ENCODE results near the gene TTC38.

Gene TTC38

DNA sequence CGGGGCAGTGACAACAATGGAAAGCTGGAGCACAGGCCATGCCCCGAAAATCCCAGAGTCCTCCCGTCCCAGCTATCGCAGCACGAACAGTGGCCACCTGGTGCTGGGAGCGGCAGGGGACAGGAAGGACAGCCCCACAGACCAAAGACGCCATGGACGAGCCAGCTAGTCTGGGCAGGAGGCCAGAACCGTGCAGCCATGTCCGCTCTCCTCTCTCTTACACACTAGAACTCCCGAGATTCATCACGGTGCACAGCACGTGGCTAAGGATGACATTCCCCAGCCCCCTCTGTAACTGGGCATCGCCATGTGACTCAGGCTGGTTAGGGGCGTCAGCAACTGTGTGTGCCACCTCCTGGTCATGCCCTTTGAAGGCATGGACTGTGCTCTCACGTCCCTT is 22.3 kb upstream of the TTC38 start:
- H3K9me3 ChIP-seq (ENCODE audit: insufficient read depth, low read length): no peaks in the 10 kb centered on the region
- no peak overlapping the region for H3K9ac ChIP-seq (ENCODE audit: low read length)
- H4K20me1 ChIP-seq (ENCODE audit: insufficient read depth, low read length): no peaks in the 10 kb centered on the region
- no peak overlapping the region for H3K27ac ChIP-seq (ENCODE audit: low read length)
- no peak for TF ChIP-seq EZH2phosphoT487 (IDR thresholded peaks at IDR 0.05; ENCODE audit: low read depth)
- TF ChIP-seq, protein P1, sequence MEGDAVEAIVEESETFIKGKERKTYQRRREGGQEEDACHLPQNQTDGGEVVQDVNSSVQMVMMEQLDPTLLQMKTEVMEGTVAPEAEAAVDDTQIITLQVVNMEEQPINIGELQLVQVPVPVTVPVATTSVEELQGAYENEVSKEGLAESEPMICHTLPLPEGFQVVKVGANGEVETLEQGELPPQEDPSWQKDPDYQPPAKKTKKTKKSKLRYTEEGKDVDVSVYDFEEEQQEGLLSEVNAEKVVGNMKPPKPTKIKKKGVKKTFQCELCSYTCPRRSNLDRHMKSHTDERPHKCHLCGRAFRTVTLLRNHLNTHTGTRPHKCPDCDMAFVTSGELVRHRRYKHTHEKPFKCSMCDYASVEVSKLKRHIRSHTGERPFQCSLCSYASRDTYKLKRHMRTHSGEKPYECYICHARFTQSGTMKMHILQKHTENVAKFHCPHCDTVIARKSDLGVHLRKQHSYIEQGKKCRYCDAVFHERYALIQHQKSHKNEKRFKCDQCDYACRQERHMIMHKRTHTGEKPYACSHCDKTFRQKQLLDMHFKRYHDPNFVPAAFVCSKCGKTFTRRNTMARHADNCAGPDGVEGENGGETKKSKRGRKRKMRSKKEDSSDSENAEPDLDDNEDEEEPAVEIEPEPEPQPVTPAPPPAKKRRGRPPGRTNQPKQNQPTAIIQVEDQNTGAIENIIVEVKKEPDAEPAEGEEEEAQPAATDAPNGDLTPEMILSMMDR (IDR thresholded peaks at IDR 0.05; ENCODE audit: low read depth, low read length): no peak
- H3K27me3 ChIP-seq (ENCODE audit: low read depth, low read length): no peaks in the 10 kb centered on the region
- no peak overlapping the region for H3K4me2 ChIP-seq (ENCODE audit: low read length)
- no peak overlapping the region for H2AFZ ChIP-seq (ENCODE audit: low read depth, low read length)
- peaks cover 17% of the 10 kb centered on the region for H3K79me2 ChIP-seq (ENCODE audit: low read length)
- peaks cover 6% of the 10 kb centered on the region for H3K4me1 ChIP-seq (ENCODE audit: low read length)
- H3K4me3 ChIP-seq (ENCODE audit: low read length): no peak overlapping the region
- peaks cover 20% of the 10 kb centered on the region for H3K36me3 ChIP-seq (replicated peaks; ENCODE audit: low read depth, low read length)

DNA sequence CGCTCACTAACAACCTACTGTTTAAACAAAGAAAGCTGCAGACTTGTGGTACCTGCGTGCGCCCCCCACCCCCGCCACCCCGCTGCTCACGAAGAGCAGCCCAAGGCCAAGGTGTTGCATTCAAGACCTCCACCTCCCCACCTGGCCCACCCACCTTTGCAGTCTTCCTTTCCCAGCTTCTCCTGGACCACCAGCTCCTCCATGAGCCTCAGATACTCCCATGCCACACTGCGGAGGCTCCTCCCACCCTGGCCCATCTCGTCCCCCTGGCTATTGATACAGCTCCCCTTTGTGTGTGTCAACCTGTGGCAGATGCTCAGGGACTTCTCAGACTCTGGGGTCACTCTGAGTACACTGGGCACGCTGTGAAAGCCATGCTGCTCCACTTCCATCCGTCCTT is 21.6 kb upstream of the TTC38 start:
- no peak for TF ChIP-seq EZH2phosphoT487 (IDR thresholded peaks at IDR 0.05; ENCODE audit: low read depth)
- TF ChIP-seq, protein P1 (IDR thresholded peaks at IDR 0.05; ENCODE audit: low read depth, low read length): no peak
- H3K4me2 ChIP-seq (ENCODE audit: low read length): no peak overlapping the region
- H3K9me3 ChIP-seq (ENCODE audit: insufficient read depth, low read length): no peaks in the 10 kb centered on the region
- H3K27ac ChIP-seq (ENCODE audit: low read length): no peak overlapping the region
- H4K20me1 ChIP-seq (ENCODE audit: insufficient read depth, low read length): no peaks in the 10 kb centered on the region
- no peak overlapping the region for H3K9ac ChIP-seq (ENCODE audit: low read length)
- H3K4me3 ChIP-seq (ENCODE audit: low read length): no peak overlapping the region
- peaks cover 20% of the 10 kb centered on the region for H3K36me3 ChIP-seq (replicated peaks; ENCODE audit: low read depth, low read length)
- no peak overlapping the region for H2AFZ ChIP-seq (ENCODE audit: low read depth, low read length)
- H3K4me1 ChIP-seq (ENCODE audit: low read length): peaks cover 12% of the 10 kb centered on the region
- no peaks in the 10 kb centered on the region for H3K27me3 ChIP-seq (ENCODE audit: low read depth, low read length)
- H3K79me2 ChIP-seq (ENCODE audit: low read length): peaks cover 17% of the 10 kb centered on the region

- TF ChIP-seq, protein P1 (IDR thresholded peaks at IDR 0.05; ENCODE audit: low read depth, low read length): no peak
- Histone ChIP-seq H3K9me3 (ENCODE audit: insufficient read depth, low read length) (no peaks in the 10 kb centered on the region), H3K9ac (ENCODE audit: low read length) (no peak overlapping the region), H3K36me3 (replicated peaks; ENCODE audit: low read depth, low read length) (peaks cover 20% of the 10 kb centered on the region), H3K4me1 (ENCODE audit: low read length) (peaks cover 12% of the 10 kb centered on the region), H3K27me3 (ENCODE audit: low read depth, low read length) (no peaks in the 10 kb centered on the region), H2AFZ (ENCODE audit: low read depth, low read length) (no peak overlapping the region), H4K20me1 (ENCODE audit: insufficient read depth, low read length) (no peaks in the 10 kb centered on the region), H3K79me2 (ENCODE audit: low read length) (peaks cover 17% of the 10 kb centered on the region), H3K4me2 (ENCODE audit: low read length) (no peak overlapping the region), H3K4me3 (ENCODE audit: low read length) (no peak overlapping the region), H3K27ac (ENCODE audit: low read length) (no peak overlapping the region)
Measured at GRCh38 chr22:46247443-46247975, 20.3 kb upstream of the TTC38 start.

DNA sequence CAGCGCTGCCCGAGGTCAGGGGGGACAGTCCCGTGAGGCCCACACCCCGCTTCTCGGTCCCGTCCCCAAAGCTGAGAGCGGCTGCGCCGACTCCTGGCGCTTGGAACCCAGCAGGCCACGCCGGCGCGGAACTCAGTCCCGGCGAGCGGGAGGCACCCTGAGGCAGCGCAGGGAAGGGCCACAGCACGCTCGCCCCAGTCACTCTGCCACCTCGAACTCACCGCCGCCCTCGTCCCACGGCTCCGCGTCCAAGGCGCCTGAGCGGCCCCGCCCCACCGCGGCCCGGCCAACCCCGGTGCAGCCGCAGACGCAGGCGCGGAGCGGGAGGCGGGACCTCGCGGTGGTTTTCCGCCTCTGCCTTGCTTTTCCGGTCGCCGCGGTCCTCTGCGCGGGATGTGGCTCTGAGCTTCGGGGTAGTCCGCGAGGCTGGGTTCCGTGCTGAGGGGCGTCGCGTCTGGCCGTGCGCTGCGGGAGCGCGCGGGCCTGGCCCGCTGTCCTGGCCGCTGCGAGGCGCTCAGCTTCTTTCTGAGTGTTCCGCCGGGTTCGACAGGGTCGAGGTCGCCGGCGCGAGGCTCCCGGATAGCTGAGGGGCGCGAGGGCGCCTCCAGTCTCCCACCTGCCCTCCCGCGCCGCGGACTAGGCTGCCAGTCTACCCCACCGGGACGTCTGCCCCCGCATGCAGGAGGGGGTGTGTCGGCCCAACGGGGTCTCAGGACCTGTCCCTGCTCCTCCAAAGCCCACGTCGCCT is 17.6 kb upstream of the TTC38 start, which contains the start of gene CDPF1:
Gene CDPF1, minus strand, starts transcription at position 259 of the 748 bp plus-strand sequence. CDS start 2,009 bp downstream, outside the sequence.
- H3K4me3 ChIP-seq (ENCODE audit: low read length): peak within 1 kb of the TSS; percentile 89
- H2AFZ ChIP-seq (ENCODE audit: low read depth, low read length): peak within 1 kb of the TSS; percentile 86
- no peaks in the 10 kb centered on the region for H4K20me1 ChIP-seq (ENCODE audit: insufficient read depth, low read length)
- peak within 1 kb of the TSS; percentile 63 for H3K27ac ChIP-seq (ENCODE audit: low read length)
- H3K9me3 ChIP-seq (ENCODE audit: insufficient read depth, low read length): no peaks in the 10 kb centered on the region
- H3K4me2 ChIP-seq (ENCODE audit: low read length): peak within 1 kb of the TSS; percentile 96
- peaks cover 12% of the 10 kb centered on the region for H3K4me1 ChIP-seq (ENCODE audit: low read length)
- no peaks in the 10 kb centered on the region for H3K27me3 ChIP-seq (ENCODE audit: low read depth, low read length)
- H3K9ac ChIP-seq (ENCODE audit: low read length): peak within 1 kb of the TSS; percentile 86
- TF ChIP-seq EZH2phosphoT487 (IDR thresholded peaks at IDR 0.05; ENCODE audit: low read depth): no peak
- TF ChIP-seq, protein P1 (IDR thresholded peaks at IDR 0.05; ENCODE audit: low read depth, low read length): no peak
- peaks cover 3% of the 10 kb centered on the region for H3K36me3 ChIP-seq (replicated peaks; ENCODE audit: low read depth, low read length)
- peaks cover 17% of the 10 kb centered on the region for H3K79me2 ChIP-seq (ENCODE audit: low read length)

Measured in OCI-LY3 (cell line).